ENCODE data around the gene LENEP. TPM values are rescaled to one million over a fixed set of nuclear protein-coding genes. Genes with fewer than 3 reads are reported as not detected.

LENEP gene
- total RNA-seq, 2 experiments from 2014 or later: 0.78 to 2.3 TPM

DNA sequence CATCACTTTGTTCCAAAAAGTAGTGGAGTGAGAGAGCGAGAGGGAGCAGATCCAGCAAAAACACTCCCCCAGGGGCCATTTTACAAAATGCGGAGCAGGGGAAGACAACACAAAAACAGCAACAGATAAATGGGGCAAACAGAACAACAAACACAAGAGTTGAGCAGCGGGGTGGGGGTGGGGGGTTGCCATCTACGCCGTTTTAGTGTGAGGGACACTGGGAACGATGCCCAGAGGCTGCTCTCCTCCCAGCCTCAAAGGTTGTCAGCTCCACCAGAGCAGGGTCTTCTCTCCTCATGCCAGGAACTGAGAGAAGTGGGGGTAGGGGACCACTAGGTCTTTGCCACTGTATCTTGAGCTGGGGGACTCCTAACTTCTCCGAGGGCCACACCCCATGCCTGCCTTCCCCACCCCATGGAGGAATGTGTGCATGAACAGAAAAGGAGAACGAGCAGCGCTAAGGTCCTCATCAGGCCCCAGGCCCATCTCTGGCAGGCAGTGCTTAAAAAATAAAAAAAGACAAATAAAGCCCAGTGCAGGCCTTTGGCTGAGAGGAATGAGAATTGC is 36.2 kb upstream of the LENEP start:
- Histone ChIP-seq H3K27ac (ENCODE audit: low read depth, low read length, poor library complexity, severe bottlenecking) (peak overlapping the region; percentile 87), H3K4me2 (ENCODE audit: low read length) (peak overlapping the region; percentile 85; the same call in 1 of the 2 replicates), H3K4me1 (ENCODE audit: insufficient read depth, low read length, poor library complexity, severe bottlenecking) (peaks cover 57% of the 10 kb centered on the region), H2AFZ (ENCODE audit: low read length) (no peak overlapping the region), H3K9me2 (ENCODE audit: insufficient read depth, low read length) (no peaks in the 10 kb centered on the region), H3K9me3 (ENCODE audit: low read length) (no peaks in the 10 kb centered on the region), H3K36me3 (ENCODE audit: insufficient read depth, low read length) (peaks cover 31% of the 10 kb centered on the region), H3K4me3 (ENCODE audit: low read depth, low read length, poor library complexity, severe bottlenecking) (no peak overlapping the region), H4K20me1 (ENCODE audit: insufficient read depth, low read length) (0 out of 2 replicates have a peak, but pooled peaks cover 4% of the 10 kb centered on the region), H3K79me2 (ENCODE audit: insufficient read depth, low read depth, low read length) (peaks cover 45% of the 10 kb centered on the region)
- ChIA-PET POLR2A (interaction anchor here (1.5 kb wide), 1 partner anchor 16 kb away, joined by 6 read pairs; no protein-coding TSS in a partner anchor), CTCF (ENCODE audit: unreplicated experiment) (no interaction called here)
- no peak for DNase-seq (ENCODE audit: low spot score)
- no peak for TF ChIP-seq EZH2phosphoT487 (IDR thresholded peaks at IDR 0.05; ENCODE audit: borderline replicate concordance, low read depth, low read length)
- TF ChIP-seq, protein P1, sequence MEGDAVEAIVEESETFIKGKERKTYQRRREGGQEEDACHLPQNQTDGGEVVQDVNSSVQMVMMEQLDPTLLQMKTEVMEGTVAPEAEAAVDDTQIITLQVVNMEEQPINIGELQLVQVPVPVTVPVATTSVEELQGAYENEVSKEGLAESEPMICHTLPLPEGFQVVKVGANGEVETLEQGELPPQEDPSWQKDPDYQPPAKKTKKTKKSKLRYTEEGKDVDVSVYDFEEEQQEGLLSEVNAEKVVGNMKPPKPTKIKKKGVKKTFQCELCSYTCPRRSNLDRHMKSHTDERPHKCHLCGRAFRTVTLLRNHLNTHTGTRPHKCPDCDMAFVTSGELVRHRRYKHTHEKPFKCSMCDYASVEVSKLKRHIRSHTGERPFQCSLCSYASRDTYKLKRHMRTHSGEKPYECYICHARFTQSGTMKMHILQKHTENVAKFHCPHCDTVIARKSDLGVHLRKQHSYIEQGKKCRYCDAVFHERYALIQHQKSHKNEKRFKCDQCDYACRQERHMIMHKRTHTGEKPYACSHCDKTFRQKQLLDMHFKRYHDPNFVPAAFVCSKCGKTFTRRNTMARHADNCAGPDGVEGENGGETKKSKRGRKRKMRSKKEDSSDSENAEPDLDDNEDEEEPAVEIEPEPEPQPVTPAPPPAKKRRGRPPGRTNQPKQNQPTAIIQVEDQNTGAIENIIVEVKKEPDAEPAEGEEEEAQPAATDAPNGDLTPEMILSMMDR (conservative IDR thresholded peaks at IDR 0.05; ENCODE audit: low read length): no peak
- BruUV-seq (replicated peaks): TSS peak; percentile 41
- intact Hi-C loops (cut with micrococcal nuclease; ENCODE audit: unreplicated experiment): no loop called here

DNA sequence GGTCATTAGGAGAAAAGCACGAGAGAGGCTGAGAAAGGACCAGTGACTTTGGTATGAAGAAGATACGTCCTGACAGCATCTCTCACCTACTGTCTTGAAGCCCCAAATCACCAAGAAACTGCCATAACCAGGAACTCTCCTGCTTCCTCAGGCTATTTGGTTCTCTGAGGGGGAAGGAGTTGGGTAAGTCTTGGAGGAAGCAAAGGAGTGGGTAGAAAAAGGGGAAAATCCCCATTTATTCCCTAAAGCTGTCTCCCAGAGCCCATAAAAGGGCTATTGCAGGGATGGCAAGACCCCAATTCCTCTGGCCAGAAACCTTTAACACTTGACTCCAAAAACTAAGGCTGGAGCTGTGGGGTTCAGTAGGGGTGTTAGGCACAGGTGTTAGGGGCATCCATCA is 35.4 kb upstream of the LENEP start:
- Histone ChIP-seq H3K36me3 (ENCODE audit: insufficient read depth, low read length) (peaks cover 39% of the 10 kb centered on the region), H3K79me2 (ENCODE audit: insufficient read depth, low read depth, low read length) (peaks cover 37% of the 10 kb centered on the region), H3K4me2 (ENCODE audit: low read length) (no peak overlapping the region), H4K20me1 (ENCODE audit: insufficient read depth, low read length) (0 out of 2 replicates have a peak, but pooled peaks cover 4% of the 10 kb centered on the region), H3K9me3 (ENCODE audit: low read length) (no peaks in the 10 kb centered on the region), H3K4me1 (ENCODE audit: insufficient read depth, low read length, poor library complexity, severe bottlenecking) (peaks cover 56% of the 10 kb centered on the region), H3K9me2 (ENCODE audit: insufficient read depth, low read length) (no peaks in the 10 kb centered on the region), H3K4me3 (ENCODE audit: low read depth, low read length, poor library complexity, severe bottlenecking) (no peak overlapping the region), H2AFZ (ENCODE audit: low read length) (no peak overlapping the region), H3K27ac (ENCODE audit: low read depth, low read length, poor library complexity, severe bottlenecking) (peak overlapping the region; percentile 5)
- DNase-seq (ENCODE audit: low spot score): no peak
- CTCF ChIA-PET (ENCODE audit: unreplicated experiment): no interaction called here
- POLR2A ChIA-PET: interaction anchor here (1.5 kb wide), 1 partner anchor 16 kb away, joined by 6 read pairs; no protein-coding TSS in a partner anchor
- intact Hi-C loops (cut with micrococcal nuclease; ENCODE audit: unreplicated experiment): no loop called here
- no peak for TF ChIP-seq EZH2phosphoT487 (IDR thresholded peaks at IDR 0.05; ENCODE audit: borderline replicate concordance, low read depth, low read length)
- TF ChIP-seq, protein P1 (conservative IDR thresholded peaks at IDR 0.05; ENCODE audit: low read length): no peak
- no TSS peak for BruUV-seq (replicated peaks)
